ENCODE data around the gene CLIC5. TPM values are rescaled to one million over a fixed set of nuclear protein-coding genes. Genes with fewer than 3 reads are reported as not detected.

The CLIC5 gene
- total and polyA plus RNA-seq, 2 of the 8 experiments (the other 6 are each of a cell fraction or from before 2014, with no cell fraction given), result 0.12 to 0.15 TPM

- no peak for TF ChIP-seq SIRT6 (IDR thresholded peaks at IDR 0.05; ENCODE audit: low read length)
- TF ChIP-seq ATF2 (IDR thresholded peaks at IDR 0.05; ENCODE audit: low read length), result no peak
- TF ChIP-seq SIN3A (conservative IDR thresholded peaks at IDR 0.05 in 1 of 2, IDR thresholded peaks at IDR 0.05 in 1 of 2; ENCODE audit: low read depth in 1 of 2, low read length in 2 of 2), result no peak
- no peak for TF ChIP-seq ATF3 (IDR thresholded peaks at IDR 0.05; ENCODE audit: insufficient read depth, low read depth, low read length)
- TF ChIP-seq ZNF274 (IDR thresholded peaks at IDR 0.05; ENCODE audit: borderline replicate concordance, extremely low read depth, low read length), result no peak
- no peak for TF ChIP-seq ASH2L (IDR thresholded peaks at IDR 0.05; ENCODE audit: low read length)
- TF ChIP-seq BRCA1 (IDR thresholded peaks at IDR 0.05; ENCODE audit: low read depth, low read length), result no peak
- no peak for TF ChIP-seq MAFK (IDR thresholded peaks at IDR 0.05; ENCODE audit: low read depth, low read length)
- no peak for TF ChIP-seq BCL11A (IDR thresholded peaks at IDR 0.05; ENCODE audit: low read depth in 2 of 2, low read length in 2 of 2)
- Histone ChIP-seq H3K14ac (ENCODE audit: insufficient read length) (no peak overlapping the region), H2AFZ (ENCODE audit: low read length) (peak overlapping the region; percentile 48), H3K56ac (replicated peaks; ENCODE audit: insufficient read length, low read depth, low read length) (no peak overlapping the region), H3K9me3 (ENCODE audit: insufficient read depth in 2 of 2, low read depth in 1 of 2, low read length in 1 of 2) (0 out of 4 replicates have a peak, but pooled peaks cover 0 to 6% of the 10 kb centered on the region in 2 experiments), H2BK12ac (ENCODE audit: low read depth, low read length) (no peak overlapping the region), H4K91ac (replicated peaks; ENCODE audit: insufficient read length, low read length) (peak overlapping the region; percentile 51), H3K4me3 (ENCODE audit: extremely low read depth in 1 of 4, insufficient read depth in 2 of 4, low read depth in 3 of 4, low read length in 4 of 4) (no peak overlapping the region), H3K79me2 (ENCODE audit: control insufficient read depth in 1 of 2, insufficient read depth in 2 of 2, low read length in 2 of 2) (no peaks in the 10 kb centered on the region), H3K36me3 (ENCODE audit: control insufficient read depth in 2 of 4, insufficient read depth in 4 of 4, low read length in 3 of 4) (no peaks in the 10 kb centered on the region), H3K4me2 (ENCODE audit: insufficient read depth in 1 of 2, low read depth in 2 of 2, low read length in 2 of 2) (no peak overlapping the region; a peak in 1 of 4 replicates), H3K18ac (ENCODE audit: extremely low read depth, low read length) (no peak overlapping the region), H4K8ac (ENCODE audit: extremely low read depth, insufficient read depth, low read length) (no peak overlapping the region), H3K4ac (replicated peaks; ENCODE audit: insufficient read length, low read depth, low read length) (no peak overlapping the region), H3K23ac (ENCODE audit: insufficient read length) (no peak overlapping the region), H2BK120ac (replicated peaks; ENCODE audit: low read depth, low read length) (no peak overlapping the region), H4K5ac (ENCODE audit: insufficient read length, low read depth, low read length) (no peak overlapping the region), H3K27me3 (replicated peaks in 1 of 4; ENCODE audit: control insufficient read depth in 3 of 4, extremely low read depth in 1 of 4, insufficient read depth in 3 of 4, low read length in 3 of 4) (peaks cover 0 to 8% (median 3%) of the 10 kb centered on the region in 4 experiments; a peak in 3 of 7 replicates), H2BK5ac (ENCODE audit: low read depth, low read length) (no peak overlapping the region), H3K4me1 (replicated peaks in 1 of 4; ENCODE audit: control insufficient read depth in 3 of 4, insufficient read depth in 4 of 4, low read length in 3 of 4) (peaks cover 0 to 13% (median 9%) of the 10 kb centered on the region in 4 experiments; a peak in 5 of 7 replicates), H3K9ac (replicated peaks in 1 of 4; ENCODE audit: extremely low read depth in 1 of 4, low read depth in 3 of 4, low read length in 3 of 4) (no peak overlapping the region; a peak in 1 of 7 replicates), H4K20me1 (replicated peaks in 1 of 2; ENCODE audit: control insufficient read depth in 1 of 2, insufficient read depth in 2 of 2, low read length in 2 of 2) (no peaks in the 10 kb centered on the region), H2AK5ac (ENCODE audit: low read depth, low read length) (no peak overlapping the region), H2BK15ac (ENCODE audit: low read length) (peak overlapping the region; percentile 88; the same call in 1 of the 2 replicates), H3K27ac (ENCODE audit: low read depth, low read length) (no peak overlapping the region), H3K79me1 (ENCODE audit: low read depth, low read length) (no peaks in the 10 kb centered on the region), H3K23me2 (ENCODE audit: low read depth, low read length) (no peaks in the 10 kb centered on the region), H2BK20ac (ENCODE audit: low read length) (no peak overlapping the region)
- DNase-seq (ENCODE audit: low read depth in 1 of 2, low spot score in 2 of 2), result no peak
- ChIA-PET POLR2A (ENCODE audit: partially characterized antibody) (no interaction called here), CTCF (ENCODE audit: partially characterized antibody) (interaction anchor here (0.8 to 0.9 kb wide), 2 partner anchors 10 to 11 kb away, joined by 3 to 7 read pairs; no protein-coding TSS in a partner anchor)
- WGBS, 2 experiments (ENCODE audit: extremely low coverage in 1 of 2, insufficient coverage in 1 of 2, insufficient read length in 1 of 2, insufficient replicate concordance in 2 of 2, low coverage in 1 of 2, low lambda C conversion rate in 2 of 2, missing lambda C conversion rate in 1 of 2), result 54% methylated on average over 7 of the region's 7 CpGs; no CpG with 5 or more reads in 1 of the 2 experiments
- no peak for FAIRE-seq
Measured at GRCh38 chr6:45933855-45934254, 81.8 kb downstream of the CLIC5 start.

Measured in H1 (cell line).